CD4-positive, alpha-beta T cell treated with Interleukin-1 beta for 1 hour (primary cell): ENCODE measurements around the gene PPP1R3D.

Experiments
- DNase-seq, 2 donors: peaks; one replicate each; pipeline ENCODE4 v3.0.0-alpha.2; 2020 to 2022

Gene PPP1R3D

GRCh38 chr20:59948212-59948611, 8.1 kb upstream of the PPP1R3D start:
- no peak for DNase-seq

GRCh38 chr20:59947376-59947775, 7.3 kb upstream of the PPP1R3D start:
- DNase-seq: no peak

DNA sequence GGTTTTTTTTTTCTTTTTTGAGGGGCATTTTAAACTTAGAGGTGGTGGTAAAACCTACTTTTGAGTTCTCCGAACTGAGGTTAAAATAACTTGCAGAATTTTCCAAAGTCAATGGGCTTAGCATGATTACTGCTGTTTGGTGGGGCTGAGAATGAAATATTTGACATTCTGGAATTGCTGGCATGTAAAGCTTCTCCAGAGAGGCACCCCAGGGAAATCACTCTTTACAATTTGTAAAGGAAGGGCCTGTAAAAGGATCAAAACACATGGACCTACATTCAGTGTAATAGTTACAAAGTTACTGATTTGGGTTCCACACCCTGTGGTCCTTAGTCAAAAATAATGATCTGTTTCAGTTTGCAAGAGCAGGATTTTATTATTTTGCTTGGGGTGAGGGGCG, 5.6 kb upstream of the PPP1R3D start:
- DNase-seq: no peak

- DNase-seq: no peak
Measured at GRCh38 chr20:59945175-59945574, 5.1 kb upstream of the PPP1R3D start.

GRCh38 chr20:59944726-59945125, 4.6 kb upstream of the PPP1R3D start:
- DNase-seq: no peak

- DNase-seq: no peak
Measured at GRCh38 chr20:59942245-59942644, 2.1 kb upstream of the PPP1R3D start.

DNA sequence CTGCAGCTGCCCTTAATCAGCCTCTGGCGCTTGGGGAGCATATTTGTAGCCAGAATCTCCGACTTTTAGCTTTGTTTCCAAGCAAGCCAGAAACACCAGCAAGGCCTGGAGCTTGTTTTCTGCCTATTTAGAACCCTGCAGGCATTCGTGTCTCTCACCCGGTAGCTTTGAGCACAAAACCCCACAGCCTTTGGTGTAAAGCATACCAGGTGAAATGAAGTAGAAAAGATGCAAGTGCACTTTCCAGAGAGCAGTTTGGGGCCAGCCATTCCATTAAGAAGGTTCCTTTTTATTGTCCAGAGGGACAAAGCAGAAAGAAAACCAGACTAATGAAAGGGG, 820 bp upstream of the PPP1R3D start:
- no peak for DNase-seq

- no peak for DNase-seq
Measured at GRCh38 chr20:59939879-59940128, 301 bp downstream of the PPP1R3D start.

- no peak for DNase-seq
Measured at GRCh38 chr20:59939052-59939878, 840 bp downstream of the PPP1R3D start.

GRCh38 chr20:59938696-59939051, 1.4 kb downstream of the PPP1R3D start:
- DNase-seq: no peak

GRCh38 chr20:59938221-59938620, 1.9 kb downstream of the PPP1R3D start:
- DNase-seq: no peak

DNA sequence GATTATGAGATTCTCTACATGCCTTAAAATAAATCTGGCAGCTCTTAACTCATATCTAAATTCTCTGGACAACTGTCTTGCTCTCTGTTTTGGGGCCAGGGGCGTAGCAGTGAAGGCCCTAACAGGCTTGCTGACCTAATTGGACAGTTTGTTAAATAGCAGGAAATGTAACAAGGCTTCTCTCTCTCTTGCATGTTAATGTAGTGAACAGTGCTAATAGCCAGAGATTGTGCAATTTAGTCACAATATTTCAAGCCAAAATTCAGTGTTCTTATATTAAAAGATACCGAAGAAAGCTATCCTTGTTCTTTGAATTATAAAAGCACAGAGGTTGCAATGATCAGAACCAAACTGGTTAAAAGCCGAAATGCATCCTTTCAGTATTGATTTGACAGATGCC, 3.0 kb downstream of the PPP1R3D start:
- no peak for DNase-seq

DNA sequence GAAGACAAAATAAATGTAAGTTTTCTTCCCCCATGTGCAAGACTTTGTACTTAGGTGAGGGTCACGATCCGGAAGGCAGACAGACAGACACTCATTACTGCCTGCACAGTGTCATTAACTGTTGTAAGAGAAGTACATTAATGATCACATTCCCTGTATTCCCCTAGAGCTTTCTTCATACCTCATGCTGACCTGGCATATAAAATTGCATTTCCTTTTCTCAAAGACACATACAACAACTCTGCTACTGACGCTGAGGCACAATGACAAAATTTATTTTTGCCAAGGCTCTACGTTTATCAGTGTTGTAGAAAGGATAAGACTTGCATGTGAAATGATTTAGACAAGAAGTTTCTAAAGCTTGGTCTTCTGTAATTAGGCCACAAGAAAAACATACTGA, 3.7 kb downstream of the PPP1R3D start:
- no peak for DNase-seq

- DNase-seq: no peak
Measured at GRCh38 chr20:59935457-59936185, 4.5 kb downstream of the PPP1R3D start.

DNA sequence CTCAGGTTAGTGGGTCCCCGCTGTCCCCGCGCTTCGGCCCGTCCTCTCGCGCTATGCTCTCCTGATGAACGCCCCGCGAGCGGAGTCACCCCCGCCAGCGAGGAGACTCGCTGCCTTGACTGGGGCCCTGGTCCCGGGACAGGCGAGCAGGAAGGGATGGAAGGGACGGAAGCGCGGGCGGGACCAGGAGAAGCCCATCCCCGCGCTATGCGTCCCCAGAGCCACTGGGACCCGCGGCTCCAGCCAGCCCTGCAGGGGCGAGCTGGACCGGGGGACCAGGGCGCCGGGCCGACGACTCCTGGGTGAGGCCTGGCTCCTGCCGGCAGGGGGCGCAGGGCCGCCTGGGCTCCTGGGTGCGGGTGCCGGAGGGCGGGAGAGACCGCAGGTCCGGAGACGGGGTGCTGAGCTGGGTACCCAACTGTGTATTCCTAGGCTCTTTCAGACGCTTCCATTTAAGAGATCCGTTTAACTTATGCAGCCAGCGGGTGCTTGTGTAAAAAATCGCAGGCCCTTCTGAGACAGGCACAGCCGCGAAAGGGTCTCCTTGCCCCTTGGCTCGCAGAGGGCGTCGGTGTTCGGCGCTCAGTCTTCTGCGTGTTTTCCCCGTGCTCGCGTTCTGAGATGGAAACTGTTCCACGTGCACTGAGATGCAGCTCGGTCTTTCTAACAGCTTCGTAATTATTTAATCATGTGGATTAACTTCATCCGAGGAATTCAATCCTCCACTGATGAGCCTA, 6.1 kb downstream of the PPP1R3D start:
- DNase-seq: peak; percentile 77 to 80

DNA sequence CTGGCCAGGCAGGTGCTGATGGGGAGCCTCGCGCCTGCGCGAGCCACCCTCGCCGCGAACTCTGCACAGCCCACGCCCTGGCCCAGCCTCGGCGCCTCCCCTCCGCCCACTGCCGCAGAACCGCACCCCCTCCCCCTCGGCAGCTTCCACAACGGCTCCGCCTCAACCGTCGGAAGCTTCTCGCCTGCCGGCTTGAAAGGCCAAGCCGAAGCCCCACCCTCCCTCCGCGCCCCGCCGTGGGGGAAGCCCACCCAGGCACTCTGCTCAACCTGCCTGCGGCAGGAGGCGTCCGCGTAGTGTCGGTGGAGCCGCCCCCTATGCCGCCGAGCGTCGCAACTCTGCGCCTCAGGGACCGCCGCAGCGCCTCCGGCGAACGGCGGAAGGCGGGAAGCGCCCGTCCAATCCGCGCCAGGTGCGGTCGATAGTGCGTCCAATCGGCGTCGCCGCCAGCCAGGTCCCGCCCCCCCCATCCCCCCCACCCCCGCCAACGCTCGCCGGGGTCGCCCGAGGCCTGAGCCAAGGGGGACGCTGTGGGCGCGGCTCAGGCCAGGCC, 6.7 kb downstream of the PPP1R3D start, which contains the start of gene SYCP2:
Gene SYCP2, minus strand, starts transcription at position 342 of the 553 bp plus-strand sequence. CDS start 11,224 bp downstream, outside the sequence.
- DNase-seq: peak; percentile 66 to 76

GRCh38 chr20:59932616-59933295, 7.3 kb downstream of the PPP1R3D start:
- DNase-seq: no peak

DNA sequence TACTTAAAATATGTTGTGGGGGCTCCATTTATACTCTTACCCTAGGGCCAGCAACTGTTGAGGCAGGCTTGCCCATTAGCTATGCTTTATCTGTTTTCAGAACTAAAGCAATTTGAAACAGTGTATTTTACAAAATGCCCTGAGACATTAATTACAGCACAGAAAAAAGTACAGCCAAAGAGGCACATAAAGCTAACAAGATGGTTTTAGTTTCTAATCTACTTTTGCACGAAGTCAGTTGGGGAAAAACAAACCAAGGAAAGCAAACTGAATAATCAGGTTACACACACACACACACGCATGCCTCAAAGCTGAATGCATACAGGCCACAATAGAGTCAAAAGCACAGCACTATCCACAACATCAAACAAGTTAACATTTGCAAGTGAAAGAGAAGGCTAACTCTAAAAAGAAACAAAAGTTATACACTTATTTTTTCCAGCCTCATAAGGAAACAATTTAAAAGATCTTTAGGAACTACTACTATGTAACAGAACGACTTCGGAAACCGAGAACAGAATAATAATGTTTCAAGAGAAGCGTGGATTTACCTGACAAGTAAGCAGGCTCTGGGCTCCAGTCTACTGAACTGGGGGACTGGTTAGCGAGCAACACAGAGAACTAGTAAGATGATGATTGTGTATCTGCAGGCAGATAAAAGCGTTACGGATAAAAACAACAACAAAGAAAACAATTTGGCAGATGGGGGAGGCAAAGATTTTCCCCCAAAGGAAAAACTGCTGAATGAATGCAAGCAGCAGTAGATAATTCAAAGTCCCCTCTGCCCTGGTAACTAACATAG, 8.4 kb downstream of the PPP1R3D start:
- no peak for DNase-seq

- DNase-seq: no peak
Measured at GRCh38 chr20:59925899-59926298, 14.2 kb downstream of the PPP1R3D start.

DNA sequence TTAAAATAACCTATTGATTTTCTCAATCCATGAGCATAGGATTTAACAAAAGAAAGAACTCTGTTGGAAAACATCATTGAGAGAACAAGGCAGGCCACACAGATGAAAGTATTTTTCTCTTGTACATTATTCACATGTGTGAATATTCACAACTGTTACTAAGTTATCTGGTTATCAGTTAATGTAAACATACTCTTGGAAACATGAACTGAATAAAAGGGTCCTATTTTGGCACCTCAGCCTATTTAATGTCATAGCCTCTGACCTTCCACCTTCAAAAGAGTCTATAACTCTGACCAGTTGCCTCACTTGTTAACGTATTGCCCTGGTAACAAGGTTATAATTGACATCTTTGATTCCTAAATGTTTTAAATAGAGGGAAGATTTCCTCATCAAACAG, 14.7 kb downstream of the PPP1R3D start:
- no peak for DNase-seq

- DNase-seq: no peak
Measured at GRCh38 chr20:59923514-59923913, 16.6 kb downstream of the PPP1R3D start.

DNA sequence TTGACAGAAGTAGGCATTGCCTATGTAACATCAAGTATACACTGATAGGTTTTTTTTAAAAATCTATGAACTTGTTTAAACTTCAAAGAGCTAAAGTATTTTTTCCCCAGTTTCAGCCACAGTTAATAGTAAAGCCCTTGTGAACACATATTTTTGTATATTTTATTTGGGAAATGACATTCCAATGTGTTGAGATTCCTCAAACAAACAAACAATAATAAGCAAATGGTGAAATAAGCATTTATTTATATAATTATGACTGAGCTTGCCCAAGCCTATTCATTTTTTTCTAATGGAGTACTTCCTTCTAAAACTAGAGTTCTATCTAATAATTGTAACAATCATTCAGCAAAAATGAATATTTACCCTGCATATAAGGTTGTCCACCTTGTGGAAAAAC, 19.2 kb downstream of the PPP1R3D start:
- no peak for DNase-seq
